H1 (cell line): ENCODE measurements around the gene DNAJC7.

Experiments
- CTCF ChIP-seq, 3 experiments: IDR thresholded peaks; 1 replicate in 2 of 3; 2 replicates in 1 of 3; pipeline versions ENCODE4 v1.5.1 to v1.6.1; 2011; ENCODE audit warnings: low read length in 3 of 3, mild to moderate bottlenecking in 3 of 3, inconsistent platforms in 2 of 3, low read depth in 1 of 3, moderate library complexity in 1 of 3; ENCODE audit not compliant: insufficient read depth in 1 of 3; ENCODE audit errors: control extremely low read depth in 1 of 3
- FOSL1 ChIP-seq: IDR thresholded peaks from 2 replicates; pipeline ENCODE4 v1.6.1; 2011; ENCODE audit warnings: mild to moderate bottlenecking, low read depth, low read length, moderate library complexity; ENCODE audit not compliant: insufficient read depth
- POLR2A ChIP-seq, 2 experiments: IDR thresholded peaks; 1 replicate in 1 of 2; 2 replicates in 1 of 2; pipeline ENCODE4 v1.6.1; 2011; ENCODE audit warnings: low read depth in 2 of 2, low read length in 2 of 2, mild to moderate bottlenecking in 2 of 2; ENCODE audit errors: control extremely low read depth in 1 of 2
- POLR2AphosphoS5 ChIP-seq: IDR thresholded peaks from 2 replicates; pipeline ENCODE4 v1.6.1; 2011; ENCODE audit warnings: low read depth, low read length
- SAP30 ChIP-seq: fragments of 300-600 bp; sonication (generic); IDR thresholded peaks from 2 replicates; pipeline ENCODE4 v1.7.1; 2012; ENCODE audit warnings: low read length, moderate library complexity, mild to moderate bottlenecking, inconsistent platforms; ENCODE audit not compliant: insufficient read depth, insufficient replicate concordance
- TAF1 ChIP-seq: IDR thresholded peaks from 2 replicates; pipeline ENCODE4 v1.6.1; 2011; ENCODE audit warnings: mild to moderate bottlenecking, low read depth, low read length
- ZNF274 ChIP-seq: IDR thresholded peaks from 2 replicates; pipeline ENCODE4 v1.7.0; 2012; ENCODE audit warnings: low read length, borderline replicate concordance; ENCODE audit errors: extremely low read depth

- no peak for TF ChIP-seq ZNF274
- TF ChIP-seq POLR2A (IDR thresholded peaks at IDR 0.05; ENCODE audit: control extremely low read depth in 1 of 2, low read depth in 2 of 2, low read length in 2 of 2) = no peak
- TF ChIP-seq CTCF (IDR thresholded peaks at IDR 0.05; ENCODE audit: control extremely low read depth in 1 of 3, insufficient read depth in 1 of 3, low read depth in 1 of 3, low read length in 3 of 3) = no peak
- TF ChIP-seq POLR2AphosphoS5 = no peak
- TF ChIP-seq TAF1 = no peak
- no peak for TF ChIP-seq SAP30
- TF ChIP-seq FOSL1 = no peak
These were observed 42.6 kb upstream of the DNAJC7 start for GRCh38 chr17:42059815-42060214.
